GM10248 (cell line): ENCODE measurements around the gene ARGLU1.

Experiments
- CTCF ChIA-PET: fragments of 300-600 bp; sonication (Branson Sonifier 250); formaldehyde crosslinking; extraction: SDS; loops from one replicate; lab custom pipeline; 2021; ENCODE audit warnings: antibody characterized with exemption; lab: Yijun Ruan, JAX
- POLR2A ChIA-PET: fragments of 350-650 bp; sonication (Branson Sonifier 250); formaldehyde crosslinking; extraction: SDS; loops from one replicate; lab custom pipeline; 2020; ENCODE audit warnings: antibody characterized with exemption; lab: Yijun Ruan, JAX
- DNase-seq: peaks from one replicate; pipeline ENCODE4 v3.0.0; 2012; ENCODE audit errors: extremely low spot score
- CTCF ChIP-seq: IDR thresholded peaks from 2 replicates; pipeline ENCODE4 v1.5.1; 2012; ENCODE audit warnings: mild to moderate bottlenecking, low read depth; ENCODE audit errors: extremely low read depth, missing control alignments, control extremely low read depth

Gene ARGLU1

GRCh38 chr13:106526738-106527444, 41.0 kb downstream of the ARGLU1 start:
- no peak for DNase-seq
- no peak for TF ChIP-seq CTCF
- ChIA-PET CTCF (interaction anchor here (1.5 kb wide), 1 partner anchor 9 kb away, joined by 6 read pairs; no protein-coding TSS in a partner anchor), POLR2A (no interaction called here)

GRCh38 chr13:106525865-106526264, 42.1 kb downstream of the ARGLU1 start:
- no peak for DNase-seq
- CTCF ChIA-PET: interaction anchor here (1.3 kb wide), 1 partner anchor 10 kb away, joined by 9 read pairs; the partner anchor contains the start of gene EFNB2
- TF ChIP-seq CTCF: no peak
- POLR2A ChIA-PET: no interaction called here

GRCh38 chr13:106524108-106524507, 43.8 kb downstream of the ARGLU1 start:
- ChIA-PET CTCF (no interaction called here), POLR2A (no interaction called here)
- TF ChIP-seq CTCF: no peak
- no peak for DNase-seq

- CTCF ChIA-PET: no interaction called here
- POLR2A ChIA-PET: no interaction called here
- no peak for DNase-seq
- no peak for TF ChIP-seq CTCF
These were observed 44.4 kb downstream of the ARGLU1 start for GRCh38 chr13:106523576-106523975.

- DNase-seq: no peak
- ChIA-PET CTCF (no interaction called here), POLR2A (no interaction called here)
- no peak for TF ChIP-seq CTCF
These were observed 44.9 kb downstream of the ARGLU1 start for GRCh38 chr13:106522898-106523525.

- ChIA-PET CTCF (interaction anchor here (1.0 kb wide), 1 partner anchor 8 kb away, joined by 4 read pairs; no protein-coding TSS in a partner anchor), POLR2A (no interaction called here)
- no peak for TF ChIP-seq CTCF
- no peak for DNase-seq
These were observed 45.7 kb downstream of the ARGLU1 start for GRCh38 chr13:106522112-106522705.
